Neural progenitor cell (in vitro differentiated cells): ENCODE data around the gene RAB5IF. TPM values are rescaled to one million over a fixed set of nuclear protein-coding genes. Genes with fewer than 3 reads are reported as not detected.

Source experiments
- DNase-seq: peaks from one replicate; pipeline ENCODE4 v3.0.0-alpha.2; 2016; ENCODE audit warnings: low spot score
- H2AFZ ChIP-seq: fragments of 200-600 bp; sonication (generic); replicated peaks from 2 replicates; pipeline ENCODE4 v1.6.1; 2016; ENCODE audit warnings: antibody characterized with exemption
- H3F3A ChIP-seq: fragments of 200-600 bp; sonication (generic); 2 replicates; pipeline ENCODE4 v1.6.1; 2016; ENCODE audit warnings: antibody characterized with exemption, low read depth
- H3K27ac ChIP-seq: fragments of 200-600 bp; sonication (generic); 2 replicates; pipeline ENCODE4 v1.5.1; 2016; ENCODE audit warnings: mild to moderate bottlenecking
- H3K27me3 ChIP-seq: fragments of 200-600 bp; sonication (generic); 2 replicates; pipeline ENCODE4 v1.6.1; 2016; ENCODE audit warnings: mild to moderate bottlenecking, moderate library complexity
- H3K36me3 ChIP-seq: fragments of 200-600 bp; sonication (generic); 2 replicates; pipeline ENCODE4 v1.5.1; 2016
- H3K4me1 ChIP-seq: fragments of 200-600 bp; sonication (generic); 2 replicates; pipeline ENCODE4 v1.6.1; 2016; ENCODE audit warnings: mixed run types
- H3K4me2 ChIP-seq: fragments of 200-600 bp; sonication (generic); 2 replicates; pipeline ENCODE4 v1.6.1; 2016
- H3K4me3 ChIP-seq: fragments of 200-600 bp; sonication (generic); 2 replicates; pipeline ENCODE4 v1.5.1; 2016
- H3K79me2 ChIP-seq: fragments of 200-600 bp; sonication (generic); 2 replicates; pipeline ENCODE4 v1.6.1; 2016; ENCODE audit warnings: low read depth
- H3K9ac ChIP-seq: fragments of 200-600 bp; sonication (generic); 2 replicates; pipeline ENCODE4 v1.6.1; 2016
- H3K9me3 ChIP-seq: fragments of 200-600 bp; sonication (generic); 2 replicates; pipeline ENCODE4 v1.5.1; 2016; ENCODE audit warnings: low read depth
- H4K20me1 ChIP-seq: fragments of 200-600 bp; sonication (generic); 2 replicates; pipeline ENCODE4 v1.6.1; 2016; ENCODE audit warnings: low read depth
- H3K27ac Mint-ChIP-seq: 3 replicates; pipeline ENCODE4 v1.8.0; 2021; ENCODE audit warnings: mixed read lengths
- H3K27me3 Mint-ChIP-seq: 2 replicates; pipeline ENCODE4 v1.8.0; 2022; ENCODE audit warnings: low read depth, mild to moderate bottlenecking, inconsistent platforms, moderate library complexity, mixed read lengths; ENCODE audit not compliant: insufficient read depth
- H3K36me3 Mint-ChIP-seq: 3 replicates; pipeline ENCODE4 v1.8.0; 2021; ENCODE audit warnings: mixed read lengths
- H3K4me1 Mint-ChIP-seq: 3 replicates; pipeline ENCODE4 v1.8.0; 2021; ENCODE audit warnings: mixed read lengths
- H3K4me3 Mint-ChIP-seq: 3 replicates; pipeline ENCODE4 v1.8.0; 2021; ENCODE audit warnings: mild to moderate bottlenecking, moderate library complexity, mixed read lengths
- H3K9me3 Mint-ChIP-seq: 3 replicates; pipeline ENCODE4 v1.8.0; 2020; ENCODE audit warnings: mixed read lengths
- CTCF ChIP-seq: fragments of 200-600 bp; sonication (generic); IDR thresholded peaks from 2 replicates; pipeline ENCODE4 v1.5.1; 2017; ENCODE audit warnings: antibody characterized with exemption, mild to moderate bottlenecking
- EZH2 ChIP-seq: fragments of 200-600 bp; sonication (generic); IDR thresholded peaks from 2 replicates; pipeline ENCODE4 v1.6.1; 2017; ENCODE audit warnings: antibody characterized with exemption, mild to moderate bottlenecking, moderate library complexity
- EZH2phosphoT487 ChIP-seq: fragments of 200-600 bp; sonication (generic); IDR thresholded peaks from 2 replicates; pipeline ENCODE4 v1.6.1; 2017; ENCODE audit warnings: antibody characterized with exemption
- total RNA-seq: library from RNA; depleted of rRNA; stranded (reverse); fragments of >200 nt; gene quantifications from 2 replicates; pipeline ENCODE4 v1.2.3, GENCODE V29; 2015; ENCODE audit warnings: low replicate concordance

The RAB5IF gene
- total RNA-seq, 1 donor from 2014 or later: 69.5 TPM

- H3K4me1 Mint-ChIP-seq: peaks cover 12% of the 10 kb centered on the region
- peaks cover 23% of the 10 kb centered on the region for H3K4me1 ChIP-seq
- H3K27ac ChIP-seq: no peak overlapping the region
- no peak overlapping the region for H3K27ac Mint-ChIP-seq
- no peak overlapping the region for H3K4me3 ChIP-seq
- H3K36me3 ChIP-seq: no peaks in the 10 kb centered on the region
- no peaks in the 10 kb centered on the region for H3K9me3 ChIP-seq
- H3K9me3 Mint-ChIP-seq: no peaks in the 10 kb centered on the region
- no peak overlapping the region for H2AFZ ChIP-seq
- H3K4me2 ChIP-seq: no peak overlapping the region
- no peak for DNase-seq
- TF ChIP-seq EZH2 (no peak), CTCF (no peak), EZH2phosphoT487 (no peak)
- no peaks in the 10 kb centered on the region for H3K27me3 ChIP-seq
- H3K4me3 Mint-ChIP-seq: no peak overlapping the region
- H3K9ac ChIP-seq: no peak overlapping the region
- H3K27me3 Mint-ChIP-seq: peaks cover 7% of the 10 kb centered on the region
- no peaks in the 10 kb centered on the region for H3K79me2 ChIP-seq
- H4K20me1 ChIP-seq: no peaks in the 10 kb centered on the region
- H3F3A ChIP-seq: peaks cover 15% of the 10 kb centered on the region
- H3K36me3 Mint-ChIP-seq: no peaks in the 10 kb centered on the region
Measured at GRCh38 chr20:36642136-36642535, 36.6 kb downstream of the RAB5IF start.

GRCh38 chr20:36644032-36644705, 38.6 kb downstream of the RAB5IF start:
- Histone ChIP-seq H3K27ac (no peak overlapping the region), H4K20me1 (no peaks in the 10 kb centered on the region), H3K9me3 (no peaks in the 10 kb centered on the region), H3K4me1 (peaks cover 31% of the 10 kb centered on the region), H2AFZ (no peak overlapping the region), H3K4me3 (no peak overlapping the region), H3K27me3 (no peaks in the 10 kb centered on the region), H3K36me3 (no peaks in the 10 kb centered on the region), H3K4me2 (no peak overlapping the region), H3K9ac (no peak overlapping the region), H3K79me2 (no peaks in the 10 kb centered on the region), H3F3A (peaks cover 24% of the 10 kb centered on the region)
- no peaks in the 10 kb centered on the region for H3K36me3 Mint-ChIP-seq
- H3K4me1 Mint-ChIP-seq: peaks cover 18% of the 10 kb centered on the region
- no peaks in the 10 kb centered on the region for H3K9me3 Mint-ChIP-seq
- no peak overlapping the region for H3K4me3 Mint-ChIP-seq
- peaks cover 7% of the 10 kb centered on the region for H3K27me3 Mint-ChIP-seq
- no peak for DNase-seq
- TF ChIP-seq EZH2 (no peak), CTCF (no peak), EZH2phosphoT487 (no peak)
- H3K27ac Mint-ChIP-seq: no peak overlapping the region

GRCh38 chr20:36644706-36645095, 39.1 kb downstream of the RAB5IF start:
- Histone ChIP-seq H3K79me2 (no peaks in the 10 kb centered on the region), H3K9me3 (no peaks in the 10 kb centered on the region), H3K4me2 (no peak overlapping the region), H3K27me3 (no peaks in the 10 kb centered on the region), H3K4me3 (no peak overlapping the region), H3K36me3 (no peaks in the 10 kb centered on the region), H3F3A (peaks cover 24% of the 10 kb centered on the region), H2AFZ (no peak overlapping the region), H4K20me1 (no peaks in the 10 kb centered on the region), H3K9ac (no peak overlapping the region), H3K27ac (no peak overlapping the region), H3K4me1 (peaks cover 31% of the 10 kb centered on the region)
- DNase-seq: no peak
- Mint-ChIP-seq H3K36me3 (no peaks in the 10 kb centered on the region), H3K4me3 (no peak overlapping the region), H3K4me1 (peaks cover 18% of the 10 kb centered on the region), H3K27ac (no peak overlapping the region), H3K9me3 (no peaks in the 10 kb centered on the region), H3K27me3 (peaks cover 7% of the 10 kb centered on the region)
- TF ChIP-seq EZH2: no peak
- no peak for TF ChIP-seq EZH2phosphoT487
- TF ChIP-seq CTCF: no peak
